GM19351 (cell line): ENCODE data around the gene EIF4G3.
"Not testable (repeated sequence)": the region's sequence is repeated elsewhere in the genome, so short reads cannot be mapped to it uniquely, and the experiment has no call there.

Source experiments
- ATAC-seq: cut with Tn5 transposase; IDR thresholded peaks from one replicate; pipeline ENCODE4 v1.9.1; 2021; ENCODE audit warnings: mild to moderate bottlenecking, moderate library complexity; ENCODE audit not compliant: unreplicated experiment

EIF4G3 gene

DNA sequence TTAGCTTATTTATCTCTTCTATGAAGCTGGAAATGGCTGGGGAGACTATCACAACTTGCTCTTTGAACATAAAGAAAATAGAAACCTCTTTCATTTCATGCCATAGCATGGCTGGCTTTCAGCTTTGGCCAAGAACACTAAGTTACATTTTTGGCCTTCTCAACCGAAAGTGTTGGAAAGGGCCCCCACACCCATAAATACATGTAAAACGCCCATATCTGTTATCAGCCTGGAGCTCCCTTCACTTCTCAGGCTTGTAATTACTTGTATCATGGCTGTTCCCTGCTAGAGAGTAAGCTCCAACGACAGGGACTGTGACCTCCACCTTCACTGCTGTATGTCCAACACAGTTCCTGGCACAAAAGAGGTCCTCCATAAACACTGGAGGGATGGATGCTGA lies 12.7 kb upstream of the EIF4G3 start:
- ATAC-seq, result no peak

DNA sequence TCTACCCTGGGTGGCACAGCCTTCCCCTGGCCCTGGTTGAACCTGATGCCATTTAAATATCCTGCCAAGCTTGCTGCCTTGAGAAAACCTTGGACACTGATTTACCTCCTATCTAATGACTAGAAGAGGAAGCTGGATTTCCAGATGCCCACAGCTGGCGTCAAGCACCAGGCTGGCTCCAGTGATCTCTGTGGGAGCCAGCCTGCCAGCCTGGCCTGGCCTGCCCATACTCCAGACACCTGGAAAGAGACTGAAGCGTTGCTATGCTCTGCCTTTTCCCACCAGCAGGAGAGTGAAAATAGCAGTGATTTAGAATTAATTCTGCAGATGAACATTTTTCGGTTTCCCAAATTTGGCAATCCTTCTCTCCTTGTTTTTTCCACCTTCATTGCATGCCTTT lies 11.5 kb upstream of the EIF4G3 start:
- ATAC-seq, result no peak

DNA sequence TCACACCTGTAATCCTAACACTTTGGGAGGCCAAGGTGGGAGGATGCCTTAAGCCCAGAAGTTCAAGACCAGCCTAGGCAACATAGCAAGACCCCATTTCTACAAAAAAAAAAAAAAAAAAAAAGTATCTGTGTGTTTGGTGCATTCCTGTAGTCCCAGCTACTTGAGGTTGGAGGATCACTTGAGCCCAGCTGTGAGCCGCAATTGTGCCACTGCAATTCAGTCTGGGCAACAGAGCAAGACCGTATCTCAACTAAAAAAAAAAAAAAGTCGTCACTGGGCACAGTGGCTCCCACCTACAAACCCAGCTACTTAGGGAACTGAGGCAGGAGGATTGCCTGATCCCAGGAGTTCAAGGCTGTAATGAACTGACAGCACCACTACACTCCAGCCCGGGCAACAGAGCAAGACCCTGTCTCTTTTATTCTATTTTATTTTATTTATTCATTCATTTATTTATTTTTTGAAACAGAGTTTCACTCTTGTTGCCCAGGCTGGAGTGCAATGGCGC lies 8.6 kb upstream of the EIF4G3 start:
- no peak for ATAC-seq

DNA sequence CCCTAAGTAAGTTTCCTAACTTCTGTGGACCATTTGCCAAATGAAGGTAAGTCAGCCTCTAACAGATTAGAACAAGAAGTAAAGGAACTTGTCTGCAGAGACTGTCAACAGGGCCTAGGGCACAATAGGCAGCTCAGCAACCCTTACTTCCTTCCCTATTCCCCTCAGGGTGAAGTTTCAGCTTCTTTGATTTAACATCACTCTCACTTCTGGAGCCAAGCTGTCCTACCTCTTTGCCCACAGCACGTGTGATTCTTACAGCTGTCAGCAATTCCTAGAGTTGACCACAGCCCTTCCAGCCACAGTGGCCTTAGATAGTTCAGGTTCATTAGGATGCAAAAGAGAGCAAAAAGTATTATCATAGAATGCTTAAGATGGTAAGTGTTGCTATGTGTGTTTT lies 7.6 kb upstream of the EIF4G3 start:
- ATAC-seq, result no peak

DNA sequence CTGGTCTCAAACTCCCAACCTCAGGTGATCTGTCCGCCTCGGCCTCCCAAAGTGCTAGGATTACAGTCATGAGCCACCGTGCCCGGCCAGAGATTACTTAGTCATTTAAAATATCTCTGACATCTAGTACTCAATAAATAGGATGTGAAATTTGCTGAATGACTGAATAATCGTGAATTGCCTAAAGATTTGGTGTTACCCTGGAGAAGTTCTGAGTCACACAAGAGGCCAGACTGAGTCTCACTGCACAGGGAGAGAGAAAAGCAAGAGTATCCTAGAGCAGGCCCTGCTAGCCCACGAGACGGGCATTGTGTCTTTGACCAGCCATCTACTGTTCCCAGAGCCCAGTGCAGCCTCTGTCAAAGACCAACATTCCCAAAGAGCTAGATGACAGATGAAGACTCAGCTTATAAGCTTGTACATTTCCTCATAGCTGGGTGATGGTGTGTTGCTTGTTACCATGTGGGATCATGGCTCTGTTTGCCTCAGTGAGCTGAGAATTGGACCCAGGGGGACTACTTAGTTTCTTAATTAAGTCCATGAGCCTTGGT lies 5.6 kb upstream of the EIF4G3 start:
- no peak for ATAC-seq

DNA sequence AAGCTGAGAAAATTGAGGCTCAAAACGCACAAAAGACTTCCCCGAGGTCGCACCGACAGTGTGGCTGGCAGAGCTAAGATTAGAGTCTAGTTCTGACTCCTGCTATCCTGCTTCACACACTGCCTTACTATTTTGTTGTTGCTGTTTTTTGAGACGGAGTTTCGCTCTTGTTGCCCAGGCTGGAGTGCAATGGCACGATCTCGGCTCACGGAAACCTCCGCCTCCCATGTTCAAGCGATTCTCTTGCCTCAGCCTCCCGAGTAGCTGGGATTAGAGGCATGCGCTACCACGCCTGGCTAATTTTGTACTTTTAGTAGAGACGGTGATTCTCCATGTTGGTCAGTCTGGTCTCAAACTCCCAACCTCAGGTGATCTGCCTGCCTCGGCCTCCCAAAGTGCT lies 1.6 kb upstream of the EIF4G3 start:
- ATAC-seq, result not testable (repeated sequence)

DNA sequence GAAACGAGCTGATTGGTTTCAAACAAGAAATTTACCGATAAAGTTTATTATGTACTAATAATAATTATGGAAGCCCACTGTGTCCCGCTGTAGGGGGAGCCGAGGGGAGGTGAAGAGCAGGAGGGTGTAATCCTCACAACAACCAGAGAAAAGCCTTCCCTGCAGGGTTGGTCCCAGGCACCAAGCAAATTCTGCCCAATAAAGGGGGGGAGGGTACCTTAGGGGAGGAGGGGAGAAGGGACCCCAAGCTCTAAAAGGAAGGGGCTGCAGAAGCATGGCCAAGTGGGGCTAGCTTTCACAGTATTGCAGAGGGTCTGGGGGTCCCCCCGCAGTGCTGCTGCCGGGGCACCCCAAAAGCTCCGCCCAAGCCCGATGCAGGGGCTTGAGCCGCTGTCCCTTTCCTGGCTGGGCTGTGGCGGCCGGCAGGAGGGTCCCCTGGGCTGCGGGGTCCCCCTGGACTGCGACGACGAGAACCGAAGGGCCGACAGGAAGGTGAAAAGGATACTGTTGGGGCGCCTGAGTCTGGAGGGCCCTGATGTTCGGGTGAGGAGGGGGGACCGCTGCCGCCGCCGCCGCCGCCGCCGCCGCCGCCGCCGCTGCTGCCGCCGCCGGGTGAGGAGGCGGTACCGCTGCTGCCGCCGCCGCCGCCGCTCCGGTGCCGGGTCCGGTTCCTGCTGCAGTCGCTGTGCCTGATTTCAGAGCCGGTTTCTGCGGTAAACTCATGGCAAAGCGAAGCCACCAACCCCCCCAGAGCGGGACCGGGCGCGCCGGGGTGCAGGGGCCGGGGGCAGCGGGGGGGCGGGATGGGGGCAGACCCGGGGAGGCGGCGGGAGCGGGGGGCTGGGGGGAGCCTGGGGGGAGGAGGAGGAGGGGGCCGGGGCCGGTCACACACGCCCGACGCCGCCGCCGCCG lies 771 bp downstream of the EIF4G3 start:
- ATAC-seq, result peak; percentile 8

DNA sequence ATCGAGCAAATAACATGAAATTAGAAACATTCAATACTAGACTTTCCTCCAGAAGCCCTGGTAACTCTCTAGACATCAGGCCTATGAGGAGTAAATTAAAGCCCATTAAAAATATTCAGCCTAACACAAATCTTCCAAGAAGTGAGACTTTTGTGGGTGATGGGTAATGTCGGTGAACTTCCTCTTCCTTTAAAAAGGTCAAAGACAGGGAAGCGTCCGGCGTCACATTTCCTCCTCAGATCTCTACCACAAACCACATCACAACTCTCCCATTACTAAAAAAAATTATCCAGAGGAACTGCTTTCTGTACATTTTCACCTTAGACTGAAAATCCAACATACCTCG lies 1.4 kb downstream of the EIF4G3 start:
- no peak for ATAC-seq

DNA sequence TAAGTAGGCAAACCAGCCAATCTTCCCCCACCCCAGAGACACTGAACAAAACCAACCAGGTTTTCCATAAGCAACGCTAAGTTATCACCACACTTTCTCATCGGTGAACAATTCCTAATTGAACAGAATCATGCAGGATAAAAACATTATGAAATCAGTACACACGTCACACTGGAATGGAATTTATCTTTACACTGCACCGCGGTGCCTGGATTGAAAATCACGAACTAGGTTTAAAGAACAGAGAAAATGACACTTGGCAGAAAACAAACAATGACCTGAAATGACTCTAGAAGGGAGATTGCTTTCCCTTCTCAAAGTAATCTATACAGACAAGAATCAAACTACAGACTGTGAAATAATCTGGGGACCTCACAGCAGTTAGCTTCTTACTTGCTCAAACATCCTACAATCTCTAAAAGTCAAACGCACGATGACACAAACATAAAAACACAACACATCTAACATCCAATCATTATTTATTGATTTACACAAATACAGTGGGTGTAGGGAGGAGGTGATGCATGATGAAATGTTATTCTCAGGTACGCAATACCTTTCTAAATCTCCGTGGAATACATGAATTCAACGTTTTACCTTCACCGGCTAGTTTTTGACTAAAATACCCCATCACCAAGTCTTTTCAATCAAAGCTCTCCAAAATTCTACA lies 1.9 kb downstream of the EIF4G3 start:
- no peak for ATAC-seq

DNA sequence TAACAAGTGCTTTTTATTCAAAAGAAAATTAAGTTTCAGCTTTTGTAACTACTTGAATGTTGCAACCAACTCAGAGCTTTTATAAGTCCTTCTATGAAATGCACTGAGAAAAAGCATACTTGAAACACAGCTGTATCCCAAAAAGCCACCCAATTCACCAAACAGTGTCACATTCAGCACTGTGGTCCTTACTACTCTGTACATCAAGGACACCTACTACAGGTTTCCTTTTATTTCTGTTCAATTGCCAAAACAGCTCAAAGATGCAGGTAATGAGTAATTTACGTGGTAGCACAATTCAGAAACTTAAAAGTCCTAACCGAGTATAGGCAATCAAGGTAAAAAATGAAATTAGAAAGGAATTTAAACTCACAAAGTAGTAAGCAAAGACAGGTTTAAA lies 2.5 kb downstream of the EIF4G3 start:
- no peak for ATAC-seq

DNA sequence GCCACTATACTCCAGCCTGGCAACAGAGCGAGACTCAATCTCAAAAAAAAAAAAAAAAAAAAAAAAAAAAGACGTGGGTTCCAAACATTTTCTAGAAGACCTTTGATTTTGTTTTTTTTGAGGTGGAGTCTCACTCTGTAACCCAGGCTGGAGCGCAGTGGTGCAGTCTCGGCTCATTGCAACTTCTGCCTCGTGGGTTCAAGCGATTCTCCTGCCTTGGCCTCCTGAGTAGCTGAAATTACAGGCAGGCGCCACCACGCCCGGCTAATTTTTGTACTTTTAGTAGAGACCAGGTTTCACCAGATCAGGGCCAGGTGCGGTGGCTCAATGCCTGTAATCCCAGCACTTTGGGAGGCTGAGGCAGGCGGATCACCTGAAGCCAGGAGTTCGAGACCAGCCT lies 3.6 kb downstream of the EIF4G3 start:
- ATAC-seq, result not testable (repeated sequence)

DNA sequence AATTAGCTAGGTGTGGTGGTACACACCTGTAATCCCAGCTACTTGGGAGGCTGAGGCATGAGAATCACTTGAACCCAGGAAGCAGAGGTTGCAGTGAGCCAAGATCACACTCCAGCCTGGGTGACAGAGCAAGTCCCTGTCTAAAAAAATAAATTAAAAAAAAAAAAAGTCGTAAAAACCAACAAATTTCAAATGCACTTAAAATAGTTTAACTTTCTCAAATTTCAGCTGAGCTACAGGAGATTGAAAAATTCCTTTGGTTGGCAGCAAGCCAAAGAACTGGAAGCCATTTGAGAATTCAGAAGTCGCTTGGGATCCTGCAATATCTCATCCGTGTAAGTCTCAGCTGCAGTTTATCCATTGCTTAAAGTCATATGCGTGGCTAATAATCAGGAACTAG lies 5.9 kb downstream of the EIF4G3 start:
- not testable (repeated sequence) for ATAC-seq

DNA sequence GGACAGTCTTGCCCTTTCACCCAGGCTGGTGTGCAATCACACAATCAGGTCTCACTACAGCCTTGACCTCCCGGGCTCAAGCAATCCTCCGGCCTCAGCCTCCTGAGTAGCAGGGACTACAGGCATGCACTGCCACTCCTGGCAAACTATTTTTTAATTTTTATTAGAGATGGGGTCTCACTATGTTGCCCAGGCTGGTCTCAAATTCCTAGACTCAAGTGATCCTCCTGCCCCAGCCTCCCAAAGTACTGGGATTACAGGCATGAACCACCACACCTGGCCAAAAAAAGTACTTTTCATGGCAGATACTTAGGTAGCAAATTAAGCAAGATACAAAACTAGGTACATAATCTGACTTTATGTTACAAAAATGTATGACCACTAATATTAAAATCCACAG lies 8.3 kb downstream of the EIF4G3 start:
- ATAC-seq, result no peak

DNA sequence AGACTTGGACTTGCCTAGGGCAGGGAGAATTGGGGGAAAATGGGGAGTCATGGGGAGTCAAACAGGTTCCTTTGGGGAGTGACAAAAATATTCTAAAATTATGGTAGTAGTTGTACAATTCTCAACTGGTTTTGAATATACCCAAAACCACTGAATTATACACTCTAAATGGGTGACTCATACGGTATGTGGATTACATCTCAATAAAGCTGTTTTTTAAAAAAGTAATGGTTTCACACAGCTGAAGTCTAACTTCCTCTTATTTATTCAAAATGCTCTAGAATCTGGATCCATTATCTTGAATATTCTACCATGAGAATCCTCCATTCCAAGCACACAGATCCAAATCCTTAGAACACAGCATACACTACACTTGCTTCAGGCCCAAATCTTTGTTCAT lies 11.1 kb downstream of the EIF4G3 start:
- no peak for ATAC-seq

DNA sequence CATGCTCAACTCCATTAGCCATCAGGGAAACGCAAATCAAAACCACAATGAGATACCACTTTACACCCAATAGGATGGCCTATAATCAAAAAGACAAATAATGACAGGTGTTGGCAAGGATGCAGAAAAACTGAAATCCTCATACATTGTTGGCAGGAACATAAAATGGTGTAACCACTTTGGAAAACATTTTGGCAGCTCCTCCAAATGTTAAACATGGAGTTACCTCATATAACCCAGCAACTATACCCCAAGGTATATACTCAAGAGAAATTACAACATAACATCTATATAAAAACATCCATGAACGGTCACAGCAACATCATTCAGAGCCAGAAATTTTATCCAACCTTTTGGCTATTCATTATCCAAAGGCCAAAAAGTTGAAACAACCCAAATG lies 11.6 kb downstream of the EIF4G3 start:
- no peak for ATAC-seq

DNA sequence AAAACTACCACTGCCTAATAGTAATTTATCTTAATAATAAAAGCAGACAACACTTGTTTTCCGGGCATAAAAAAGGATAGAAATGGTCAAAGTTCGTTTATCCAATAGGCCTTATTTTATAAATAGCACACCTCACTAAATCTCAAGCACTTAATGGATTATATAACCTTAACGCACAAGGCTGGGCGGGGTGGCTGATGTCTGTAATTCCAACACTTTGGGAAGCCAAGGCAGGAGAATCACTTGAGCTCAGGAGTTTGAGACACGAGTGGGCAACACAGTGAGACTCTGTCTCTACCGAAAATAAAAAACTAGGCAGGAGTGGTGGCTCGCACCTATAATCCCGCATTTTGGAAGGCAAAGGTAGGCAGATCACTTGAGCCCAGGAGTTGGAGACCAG lies 12.4 kb downstream of the EIF4G3 start:
- no peak for ATAC-seq

DNA sequence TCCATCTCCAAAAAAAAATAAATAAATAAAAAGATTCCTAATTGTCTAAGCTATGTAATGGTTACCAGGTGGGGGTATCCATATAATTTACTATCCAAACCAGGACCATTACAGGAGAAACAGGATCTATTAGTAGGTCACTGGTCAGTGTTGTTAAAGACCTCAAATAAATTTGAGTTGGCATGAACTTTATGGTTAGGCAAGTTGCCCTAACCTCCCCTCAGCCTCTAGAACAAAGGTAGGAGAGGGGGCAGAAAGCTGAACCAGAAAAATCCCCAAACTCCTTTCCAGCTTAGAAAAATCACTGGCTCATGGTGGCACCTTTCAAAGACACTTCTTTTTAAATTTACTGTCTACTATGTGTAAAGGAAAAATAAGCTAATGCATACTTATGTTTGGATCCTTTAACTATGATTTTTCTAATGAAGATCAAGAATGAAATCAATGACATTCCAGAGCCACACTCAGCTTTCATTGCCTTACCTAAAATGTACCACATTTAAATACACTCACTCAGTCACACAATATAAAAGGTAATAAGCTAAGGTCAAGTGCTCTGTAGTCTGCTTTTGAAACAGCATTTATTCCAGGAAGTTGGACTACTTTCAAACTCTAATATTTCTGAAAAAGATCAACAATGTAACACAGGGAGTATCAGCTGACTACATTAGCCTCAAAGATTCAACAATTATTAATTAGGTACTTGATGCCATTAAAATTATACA lies 13.8 kb downstream of the EIF4G3 start:
- ATAC-seq, result no peak

DNA sequence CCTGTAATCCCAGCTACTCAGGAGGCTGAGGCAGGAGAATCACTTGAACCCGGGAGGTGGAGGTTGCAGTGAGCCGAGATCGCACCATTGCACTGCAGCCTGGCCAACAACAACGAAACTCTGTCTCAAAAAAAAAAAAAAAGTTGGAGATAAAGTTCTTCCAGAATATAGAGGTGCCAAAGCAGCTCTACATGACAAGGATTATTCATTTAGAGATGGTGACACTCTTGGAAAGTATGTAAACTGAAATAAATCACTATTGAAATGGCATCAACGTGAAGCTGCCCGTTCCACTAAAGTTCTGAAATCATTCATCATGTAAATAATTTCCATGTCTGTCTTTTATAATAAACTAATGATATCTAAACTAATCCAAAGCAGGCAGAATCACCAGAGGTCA lies 14.9 kb downstream of the EIF4G3 start:
- no peak for ATAC-seq

DNA sequence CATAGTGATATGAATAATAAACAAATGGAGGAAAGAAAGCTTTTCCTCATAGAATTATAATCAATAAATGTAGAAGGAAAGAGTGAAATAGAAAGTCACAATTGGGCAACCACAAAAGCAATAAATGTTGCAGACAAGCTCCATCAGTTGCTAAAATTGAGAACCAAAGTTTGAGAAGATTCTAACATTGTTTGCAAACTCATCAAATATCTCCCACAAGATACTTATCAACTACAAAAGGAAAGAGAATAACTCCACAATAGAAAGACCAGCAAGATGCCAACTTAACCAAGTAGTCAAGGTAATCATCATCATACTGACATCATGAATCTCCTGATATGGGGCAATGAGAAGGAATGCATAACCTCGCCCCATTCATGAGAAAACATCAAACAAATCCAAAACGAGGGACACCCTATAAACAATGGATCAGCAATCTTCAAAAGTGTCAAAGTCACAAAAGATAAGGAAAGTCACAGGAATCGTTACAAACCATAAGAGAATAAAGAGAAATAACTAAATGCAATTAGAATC lies 16.4 kb downstream of the EIF4G3 start:
- no peak for ATAC-seq

DNA sequence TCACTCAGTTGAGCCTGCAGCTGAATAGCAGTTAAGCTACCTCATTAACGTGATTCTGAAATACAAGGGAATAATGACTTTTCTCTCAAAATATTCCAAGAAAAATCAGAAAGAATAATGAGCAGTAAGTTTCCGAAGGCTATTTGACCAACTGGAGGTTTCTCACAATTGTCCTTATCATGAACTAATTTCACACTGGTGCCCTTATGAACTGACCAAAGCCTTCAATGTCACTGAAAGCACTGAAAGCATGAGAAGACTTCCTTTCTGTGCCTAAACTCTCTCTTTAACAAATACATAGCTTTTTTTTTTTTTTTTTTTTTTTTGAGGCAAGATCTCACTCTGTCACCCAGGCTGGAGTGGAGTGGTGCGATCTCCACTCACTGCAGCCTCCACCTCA lies 18.8 kb downstream of the EIF4G3 start:
- ATAC-seq, result no peak

DNA sequence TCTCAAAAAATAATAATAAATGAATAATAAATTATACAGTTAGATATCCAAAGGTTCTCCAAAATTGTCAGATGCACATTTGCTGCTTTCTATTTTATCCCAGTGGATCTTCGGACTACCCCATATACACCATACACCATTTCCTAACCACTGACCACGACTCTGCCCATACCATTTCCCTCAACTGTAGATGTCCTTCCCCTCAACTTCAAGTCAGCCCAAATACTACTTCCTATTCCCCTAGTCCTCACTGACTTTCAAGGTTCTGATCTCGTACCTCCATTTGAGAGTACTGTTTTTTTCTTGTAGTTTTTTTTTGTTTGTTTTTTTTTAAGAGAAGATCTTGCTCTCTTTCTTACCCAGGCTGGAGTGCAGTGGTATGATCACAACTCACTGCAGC lies 19.6 kb downstream of the EIF4G3 start:
- ATAC-seq, result no peak
